Astrocyte of the cerebellum (primary cell): Measurements from ENCODE around the gene ST6GALNAC6.
A peak's percentile ranks its signal among the peaks of the same experiment; 100 is the strongest.

Experiments
- DNase-seq: peaks from one replicate; pipeline ENCODE4 v3.0.0-alpha.2; 2011; ENCODE audit warnings: low read depth
- H3K4me3 ChIP-seq: 2 replicates; pipeline ENCODE4 v1.5.1; 2011; ENCODE audit warnings: mild to moderate bottlenecking, low read depth, low read length, moderate library complexity
- in situ Hi-C: cut with HindIII; loops from 2 replicates; pipeline ENCODE4 v1.10.0; 2017; ENCODE audit warnings: low sequenced_read_pairs
- TF ChIP-seq, protein P1 (sequence below): IDR thresholded peaks from 2 replicates; pipeline ENCODE4 v1.5.1; 2012; ENCODE audit warnings: low read length, low read depth, moderate library complexity, mild to moderate bottlenecking; ENCODE audit errors: missing control alignments

ST6GALNAC6 gene

DNA sequence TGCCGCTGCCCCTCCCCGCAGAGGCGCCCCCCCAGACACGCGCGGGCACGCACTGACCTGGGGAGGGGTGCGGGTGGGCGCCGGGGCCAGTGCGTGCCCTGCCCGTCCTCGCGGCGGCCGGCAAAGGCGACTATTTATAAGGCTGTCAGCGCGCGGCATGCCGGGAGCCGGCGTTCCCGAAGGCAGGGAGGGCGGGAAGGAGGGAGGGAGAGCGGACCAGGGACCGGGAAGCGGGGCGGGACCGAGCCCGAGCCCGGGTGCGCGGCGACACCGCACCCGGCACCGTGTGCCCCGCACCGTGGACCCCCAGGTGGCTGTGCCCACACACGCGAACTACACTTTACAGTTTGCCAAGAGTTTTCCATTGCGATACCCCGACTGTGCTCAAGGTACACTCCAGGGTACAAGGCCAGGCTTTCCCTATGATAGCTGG, 21.8 kb downstream of the ST6GALNAC6 start, which contains the start of gene AK1:
Gene AK1 (minus strand): TSS at position 110 of the 433 bp plus-strand sequence. CDS start 3,058 bp downstream, outside the sequence.
- no peak for DNase-seq
- H3K4me3 ChIP-seq, result peak within 1 kb of the TSS; percentile 50
- in situ Hi-C loops, result no loop called here
- TF ChIP-seq, protein P1, sequence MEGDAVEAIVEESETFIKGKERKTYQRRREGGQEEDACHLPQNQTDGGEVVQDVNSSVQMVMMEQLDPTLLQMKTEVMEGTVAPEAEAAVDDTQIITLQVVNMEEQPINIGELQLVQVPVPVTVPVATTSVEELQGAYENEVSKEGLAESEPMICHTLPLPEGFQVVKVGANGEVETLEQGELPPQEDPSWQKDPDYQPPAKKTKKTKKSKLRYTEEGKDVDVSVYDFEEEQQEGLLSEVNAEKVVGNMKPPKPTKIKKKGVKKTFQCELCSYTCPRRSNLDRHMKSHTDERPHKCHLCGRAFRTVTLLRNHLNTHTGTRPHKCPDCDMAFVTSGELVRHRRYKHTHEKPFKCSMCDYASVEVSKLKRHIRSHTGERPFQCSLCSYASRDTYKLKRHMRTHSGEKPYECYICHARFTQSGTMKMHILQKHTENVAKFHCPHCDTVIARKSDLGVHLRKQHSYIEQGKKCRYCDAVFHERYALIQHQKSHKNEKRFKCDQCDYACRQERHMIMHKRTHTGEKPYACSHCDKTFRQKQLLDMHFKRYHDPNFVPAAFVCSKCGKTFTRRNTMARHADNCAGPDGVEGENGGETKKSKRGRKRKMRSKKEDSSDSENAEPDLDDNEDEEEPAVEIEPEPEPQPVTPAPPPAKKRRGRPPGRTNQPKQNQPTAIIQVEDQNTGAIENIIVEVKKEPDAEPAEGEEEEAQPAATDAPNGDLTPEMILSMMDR, result no peak

DNA sequence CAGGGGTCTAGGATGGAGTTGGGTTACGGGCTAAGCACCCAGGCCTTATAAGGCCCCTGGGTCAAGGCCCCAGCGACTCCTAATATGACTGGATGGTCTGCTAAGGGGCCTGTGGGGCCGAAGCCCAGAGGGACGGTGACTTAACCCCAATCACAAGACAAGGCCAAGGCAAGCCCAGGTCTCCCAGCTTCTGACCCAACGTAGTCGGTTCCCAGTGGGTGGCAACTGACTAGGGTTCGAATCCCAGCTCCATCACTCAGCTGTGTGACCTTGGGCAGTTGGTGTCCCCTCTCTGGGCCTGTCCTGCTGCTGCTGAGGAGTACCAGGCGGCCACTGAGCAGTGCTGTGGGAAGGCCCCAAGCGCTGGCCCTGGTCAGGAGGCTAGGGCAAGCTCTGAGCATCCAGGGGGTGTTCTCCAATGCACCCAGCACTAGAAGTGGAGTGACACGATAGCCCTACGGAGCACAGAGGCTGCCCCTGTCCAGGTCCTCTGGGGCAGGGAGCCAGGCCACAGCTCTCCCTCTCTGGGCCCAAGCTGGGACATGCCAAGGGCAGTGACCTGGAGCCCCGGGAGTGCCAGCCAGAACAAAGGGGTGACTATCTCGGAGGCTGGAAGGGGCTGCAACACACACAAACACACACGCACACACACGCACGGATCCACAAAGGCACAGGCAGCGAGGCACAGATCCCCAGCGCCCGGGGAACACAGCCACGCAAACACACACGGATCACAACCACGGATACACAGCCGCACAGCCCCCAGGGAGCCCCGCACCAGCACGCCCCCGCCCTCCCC, 22.4 kb downstream of the ST6GALNAC6 start:
- no peak for DNase-seq

DNA sequence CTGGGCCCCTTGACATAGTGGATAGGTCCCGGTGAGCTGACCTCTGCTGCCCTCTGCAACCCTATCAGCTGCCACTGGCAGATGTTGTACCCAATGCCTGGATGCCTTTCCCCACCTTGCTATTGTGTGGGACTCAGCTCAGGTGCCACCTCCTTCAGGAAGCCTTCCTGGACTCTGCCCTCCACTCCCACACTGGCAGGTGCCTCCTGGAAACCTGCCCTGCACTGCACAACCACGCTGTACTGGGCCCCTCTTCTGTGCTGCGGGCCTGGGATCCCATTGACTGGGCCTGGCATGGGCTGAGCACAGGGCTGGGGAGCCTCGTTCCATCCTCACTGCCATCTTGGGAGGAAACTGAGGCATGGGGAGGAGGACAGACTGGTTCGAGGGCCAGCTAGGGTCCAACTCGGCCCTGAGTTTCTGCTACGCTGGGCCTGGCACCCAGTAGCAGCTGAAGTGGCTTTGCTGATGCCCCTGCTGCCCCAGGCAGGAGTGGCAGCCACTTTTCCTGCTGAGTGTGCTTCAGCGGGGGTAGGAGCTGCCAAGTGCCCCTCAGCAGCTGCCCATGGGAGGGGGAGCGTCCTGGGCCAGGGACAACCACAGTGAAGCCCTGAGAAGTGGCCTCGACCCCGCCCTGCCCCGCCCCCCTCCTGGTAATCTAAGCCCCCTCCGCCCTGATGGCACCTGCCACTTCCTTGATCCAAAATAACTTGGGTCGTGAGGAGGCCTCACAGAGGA, 23.2 kb downstream of the ST6GALNAC6 start:
- TF ChIP-seq, protein P1, result no peak
- H3K4me3 ChIP-seq, result peak overlapping the region; percentile 50

More for the DNA sequence above, 22.4 kb downstream of the ST6GALNAC6 start:
- H3K4me3 ChIP-seq, result peak overlapping the region; percentile 50
- in situ Hi-C loops, result no loop called here
- TF ChIP-seq, protein P1, result no peak

DNA sequence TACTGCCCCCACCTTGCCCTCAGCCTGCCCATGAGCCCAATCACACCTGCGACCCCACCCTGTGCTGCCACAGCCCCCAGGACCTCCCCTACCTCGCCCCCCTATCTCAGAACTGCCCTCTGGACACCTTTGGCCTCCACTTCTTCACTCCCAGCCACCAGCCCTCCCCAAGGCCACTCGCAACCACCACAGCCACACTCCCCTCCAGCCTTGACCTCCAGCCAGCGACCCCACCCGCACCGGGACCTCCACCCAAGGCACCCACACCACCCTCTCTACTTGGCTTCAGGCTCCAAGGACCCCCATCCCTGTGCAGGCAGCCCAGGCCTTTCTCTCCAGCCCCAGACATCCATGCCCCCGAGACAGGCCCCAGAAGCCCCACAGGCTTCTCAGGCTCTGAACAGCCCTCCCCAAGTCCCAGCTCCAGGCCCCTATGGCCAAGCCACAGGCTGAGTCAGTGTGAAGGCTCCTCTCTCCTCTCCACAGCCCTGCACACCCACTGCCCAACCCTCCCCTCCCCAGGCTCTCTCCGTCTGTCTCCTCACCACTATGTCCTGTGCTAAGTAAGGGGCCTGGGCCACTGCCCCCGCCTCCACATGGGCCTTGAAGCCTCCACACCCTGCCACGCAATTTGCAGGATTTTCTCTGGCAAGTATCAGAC, 24.0 kb downstream of the ST6GALNAC6 start:
- TF ChIP-seq, protein P1, result no peak
- in situ Hi-C loops, result no loop called here
- peak; percentile 42 for DNase-seq
- peak overlapping the region; percentile 24 for H3K4me3 ChIP-seq

More for the DNA sequence above, 23.2 kb downstream of the ST6GALNAC6 start:
- in situ Hi-C loops, result no loop called here
- no peak for DNase-seq

- no peak for DNase-seq
- in situ Hi-C loops, result loop anchor here (5.0 to 25.0 kb wide), 2 partner anchors 112 to 237 kb away; no protein-coding TSS in a partner anchor
- H3K4me3 ChIP-seq, result no peak overlapping the region
- TF ChIP-seq, protein P1, result no peak
Measured at GRCh38 chr9:127874301-127875221, 24.8 kb downstream of the ST6GALNAC6 start.
